Measurements from ENCODE around the gene HRCT1.
"Not testable (repeated sequence)": the region's sequence is repeated elsewhere in the genome, so short reads cannot be mapped to it uniquely, and the experiment has no call there.

The HRCT1 gene

DNA sequence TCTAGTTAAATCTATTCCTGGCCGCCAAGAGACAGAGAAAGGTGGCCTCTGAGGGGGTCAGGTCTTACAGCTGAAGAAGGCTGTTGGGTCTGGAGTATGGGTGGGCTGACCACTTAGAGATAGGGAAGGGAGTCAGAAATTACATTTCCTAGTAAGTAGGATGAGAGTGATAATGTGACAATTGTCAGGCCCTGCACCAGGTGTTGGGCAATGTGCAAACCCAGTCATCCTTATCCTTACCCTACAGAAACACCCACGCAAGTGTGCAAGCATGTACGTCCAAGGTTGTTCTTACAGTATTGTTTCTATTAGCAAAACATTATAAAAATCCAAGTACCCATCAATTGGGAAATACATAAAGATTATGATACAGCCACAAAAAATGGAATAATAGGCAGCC lies 12.8 kb downstream of the HRCT1 start:
- no peak overlapping the region for H3K4me3 ChIP-seq (ENCODE audit: low read length)
- no peak for TF ChIP-seq ZNF274 (IDR thresholded peaks at IDR 0.05; ENCODE audit: low read depth, low read length)

DNA sequence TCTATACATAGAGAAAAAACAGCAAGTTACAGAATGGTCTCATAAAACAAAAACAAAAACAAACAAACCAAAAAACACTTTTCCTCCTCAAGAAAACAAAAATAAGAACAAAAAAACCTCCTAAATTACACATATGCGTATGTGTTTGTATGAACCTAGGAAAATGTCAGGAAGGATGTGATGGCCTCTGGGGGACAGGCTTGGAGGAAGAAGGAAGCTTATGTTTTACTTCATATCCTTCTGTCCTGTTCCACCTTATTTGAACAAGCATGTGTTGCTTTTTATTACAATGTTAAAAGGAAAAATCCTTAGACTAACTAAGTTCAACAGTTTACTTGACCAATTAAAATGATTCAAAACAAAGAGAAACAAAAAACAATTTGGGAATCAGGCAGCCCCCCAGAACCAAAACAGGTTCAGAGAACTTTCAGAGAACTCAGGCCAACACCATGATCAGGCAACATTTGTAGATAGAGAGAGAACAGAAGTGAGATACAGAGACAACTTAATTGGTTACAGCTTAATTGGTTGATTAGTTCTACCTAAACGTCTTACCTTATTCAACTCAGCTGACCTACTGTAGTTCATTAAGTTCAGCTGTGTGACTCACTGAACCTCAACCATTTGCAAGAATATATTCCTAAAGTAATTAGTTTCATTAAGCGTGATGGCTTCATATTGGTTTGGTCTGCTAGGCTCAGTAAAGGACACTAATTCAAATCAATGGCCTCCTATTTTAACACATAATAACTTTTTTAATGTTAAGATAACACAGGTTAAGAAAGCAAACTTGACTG lies 13.4 kb downstream of the HRCT1 start:
- TF ChIP-seq ZNF274 (IDR thresholded peaks at IDR 0.05; ENCODE audit: low read depth, low read length): no peak
- H3K4me3 ChIP-seq (ENCODE audit: low read length): no peak overlapping the region

DNA sequence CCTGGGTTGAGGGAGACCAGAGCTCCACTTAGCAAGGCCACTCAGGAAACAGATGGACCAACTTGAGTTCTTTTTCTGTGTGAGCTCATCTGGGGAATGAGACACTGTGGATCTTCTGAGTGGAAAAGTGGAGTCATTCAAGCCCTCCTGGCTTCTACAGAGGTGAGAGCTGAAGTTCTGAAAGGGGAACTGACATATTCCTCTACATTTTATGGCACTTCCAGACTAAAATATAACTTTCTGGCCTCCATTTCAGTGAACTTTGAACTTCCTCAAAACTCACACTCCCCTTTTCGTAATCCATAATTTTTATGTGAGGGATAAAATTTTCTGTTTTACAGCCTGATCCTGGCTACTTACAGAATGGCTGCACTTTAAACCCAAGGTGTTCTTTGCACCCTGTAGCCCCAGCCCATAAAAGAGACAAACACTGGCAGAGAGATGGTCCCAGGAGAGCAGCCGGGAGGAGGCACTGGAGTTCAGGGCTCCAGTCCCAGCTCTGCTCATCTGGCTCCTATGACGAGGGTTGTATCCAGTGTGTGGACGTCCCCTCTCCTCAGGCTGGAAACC lies 14.1 kb downstream of the HRCT1 start:
- no peak overlapping the region for H3K4me3 ChIP-seq (ENCODE audit: low read length)
- no peak for TF ChIP-seq ZNF274 (IDR thresholded peaks at IDR 0.05; ENCODE audit: low read depth, low read length)

DNA sequence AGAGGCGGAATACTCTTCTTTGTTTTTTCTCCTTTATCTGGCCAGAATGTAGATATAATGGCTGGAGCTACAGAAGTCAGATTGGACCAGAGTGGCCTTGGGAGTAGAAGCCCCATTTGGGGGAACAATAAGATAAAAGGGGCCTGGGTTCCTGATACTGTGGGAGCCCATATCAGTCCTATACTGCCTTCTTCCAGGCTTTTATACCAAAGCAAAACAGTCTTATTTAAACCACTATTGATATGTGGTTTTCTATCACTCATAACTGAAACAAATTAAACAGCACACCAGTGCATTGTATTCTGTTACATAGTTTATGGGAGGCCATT lies 17.6 kb downstream of the HRCT1 start:
- no peak for TF ChIP-seq ZNF274 (IDR thresholded peaks at IDR 0.05; ENCODE audit: low read depth, low read length)

GRCh38 chr9:35923927-35924763 lies 18.1 kb downstream of the HRCT1 start:
- no peak for TF ChIP-seq ZNF274 (IDR thresholded peaks at IDR 0.05; ENCODE audit: low read depth, low read length)
- no peak overlapping the region for H3K4me3 ChIP-seq (ENCODE audit: low read length)

More for the DNA sequence above, 17.6 kb downstream of the HRCT1 start:
- no peak overlapping the region for H3K4me3 ChIP-seq (ENCODE audit: low read length)

DNA sequence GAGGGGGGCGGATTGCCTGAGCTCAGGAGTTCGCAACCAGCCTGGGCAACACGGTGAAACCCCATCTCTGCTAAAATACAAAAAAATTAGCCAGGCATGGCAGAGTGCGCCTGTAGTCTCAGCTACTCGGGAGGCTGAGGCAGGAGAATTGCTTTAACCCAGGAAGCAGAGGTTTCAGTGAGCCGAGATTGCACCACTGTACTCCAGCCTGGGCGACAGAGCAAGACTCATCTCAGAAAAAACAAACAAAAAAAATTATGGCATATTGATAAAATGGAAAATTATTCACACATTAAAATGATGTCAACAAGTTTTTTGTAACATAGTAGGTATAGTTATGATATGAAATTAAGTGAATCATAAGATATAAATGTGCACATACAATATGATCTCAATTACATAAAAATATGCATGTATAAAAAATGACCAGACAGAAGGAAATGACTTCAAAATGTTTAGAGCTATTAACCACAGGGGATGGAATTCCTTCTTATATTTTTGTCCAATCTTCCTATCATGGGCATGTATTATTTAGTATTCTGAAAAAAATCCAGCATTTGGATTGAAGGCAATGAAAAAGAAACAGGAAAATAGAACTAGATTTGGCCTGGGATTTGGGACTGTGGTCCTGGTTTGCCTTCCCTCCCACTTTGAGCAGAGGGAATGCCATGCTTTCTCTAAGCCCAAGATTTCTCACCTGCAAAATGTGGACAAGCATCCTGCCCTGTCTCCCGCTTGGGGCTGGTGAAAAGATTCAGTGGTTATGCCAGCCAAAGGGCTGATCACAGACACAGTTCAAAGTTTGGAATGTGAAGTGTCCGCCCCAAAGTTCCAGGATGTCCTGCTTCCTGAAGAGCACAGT lies 22.8 kb downstream of the HRCT1 start:
- no peak for TF ChIP-seq ZNF274 (IDR thresholded peaks at IDR 0.05; ENCODE audit: low read depth, low read length)
- no peak overlapping the region for H3K4me3 ChIP-seq (ENCODE audit: low read length)

GRCh38 chr9:35929453-35929718 lies 23.4 kb downstream of the HRCT1 start:
- H3K4me3 ChIP-seq (ENCODE audit: low read length): no peak overlapping the region
- no peak for TF ChIP-seq ZNF274 (IDR thresholded peaks at IDR 0.05; ENCODE audit: low read depth, low read length)

GRCh38 chr9:35930521-35930920 lies 24.5 kb downstream of the HRCT1 start:
- no peak overlapping the region for H3K4me3 ChIP-seq (ENCODE audit: low read length)
- no peak for TF ChIP-seq ZNF274 (IDR thresholded peaks at IDR 0.05; ENCODE audit: low read depth, low read length)

DNA sequence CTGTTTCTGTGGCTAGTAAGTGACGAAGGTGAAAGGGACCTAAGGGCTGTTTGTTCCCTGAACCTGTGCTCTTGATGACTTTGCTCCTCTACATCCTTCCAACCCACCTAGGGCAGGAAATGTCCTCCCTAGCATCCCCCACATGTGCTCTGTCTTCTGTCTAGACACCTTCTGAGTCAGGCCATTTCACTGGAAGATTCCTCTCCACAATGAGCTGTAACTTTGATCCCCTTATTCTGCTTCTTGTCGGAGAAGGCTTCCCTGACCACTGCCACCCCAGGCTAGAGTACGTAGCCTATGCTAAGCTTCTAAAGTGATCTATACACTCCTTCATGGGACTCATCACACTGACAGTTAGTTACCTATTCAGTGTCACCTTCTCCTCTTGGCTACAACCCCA lies 25.0 kb downstream of the HRCT1 start:
- no peak overlapping the region for H3K4me3 ChIP-seq (ENCODE audit: low read length)
- no peak for TF ChIP-seq ZNF274 (IDR thresholded peaks at IDR 0.05; ENCODE audit: low read depth, low read length)

DNA sequence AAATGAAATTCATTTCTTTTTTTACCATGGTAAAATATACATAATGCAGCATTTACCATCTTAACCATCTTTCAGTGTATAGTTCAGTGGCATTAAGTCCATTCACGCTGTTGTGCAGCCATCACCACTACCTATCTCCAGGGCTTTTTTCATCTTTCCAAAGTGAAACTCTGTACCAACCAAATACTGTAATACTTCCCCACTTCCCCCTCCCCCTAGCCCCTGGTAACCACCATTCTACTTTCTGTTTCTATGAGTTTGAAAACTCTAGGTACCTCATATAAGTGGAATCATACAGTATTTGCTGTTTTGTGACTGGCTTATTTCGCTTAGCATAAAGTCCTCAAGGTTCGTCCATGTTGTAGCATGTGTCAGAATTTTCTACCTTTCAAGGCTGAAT lies 26.7 kb downstream of the HRCT1 start:
- H3K4me3 ChIP-seq (ENCODE audit: low read length): no peak overlapping the region
- no peak for TF ChIP-seq ZNF274 (IDR thresholded peaks at IDR 0.05; ENCODE audit: low read depth, low read length)

- no peak for TF ChIP-seq ZNF274 (IDR thresholded peaks at IDR 0.05; ENCODE audit: low read depth, low read length)
- no peak overlapping the region for H3K4me3 ChIP-seq (ENCODE audit: low read length)
These were observed 27.6 kb downstream of the HRCT1 start for GRCh38 chr9:35933550-35934067.

GRCh38 chr9:35934069-35934468 lies 28.1 kb downstream of the HRCT1 start:
- not testable (repeated sequence) for H3K4me3 ChIP-seq (ENCODE audit: low read length)

DNA sequence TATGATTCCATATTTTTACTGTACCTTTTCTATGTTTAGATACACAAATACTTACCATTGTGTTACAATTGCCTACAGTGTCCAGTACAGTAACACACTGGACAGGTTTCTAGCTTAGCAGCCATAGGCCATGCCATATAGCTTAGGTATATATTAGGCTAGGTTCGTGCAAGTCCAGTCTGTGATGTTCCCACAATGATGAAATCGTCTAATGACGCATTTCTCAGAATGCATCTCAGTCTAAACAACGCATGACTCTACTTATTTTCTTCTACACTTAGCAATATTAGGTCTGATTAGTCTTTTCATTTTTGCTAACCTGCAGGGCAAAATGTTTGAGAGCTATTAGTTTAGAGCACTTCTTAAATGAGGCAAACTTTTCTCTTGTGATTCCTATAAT lies 29.3 kb downstream of the HRCT1 start:
- H3K4me3 ChIP-seq (ENCODE audit: low read length): no peak overlapping the region
- no peak for TF ChIP-seq ZNF274 (IDR thresholded peaks at IDR 0.05; ENCODE audit: low read depth, low read length)

Measured in GM08714 (cell line).